ENCODE measurements around the gene GPHN. TPM values are rescaled to one million over a fixed set of nuclear protein-coding genes. Genes with fewer than 3 reads are reported as not detected.

GPHN gene
- polyA plus RNA-seq, 1 of the 3 experiments (the other 2 are of a cell fraction), result 6.9 TPM

- POLR2A ChIA-PET, result no interaction called here
These were observed 319.2 kb downstream of the GPHN start for GRCh38 chr14:66827182-66827581.

GRCh38 chr14:66831173-66831572 is 323.2 kb downstream of the GPHN start:
- no peaks in the 10 kb centered on the region; the same call in 1 of the 2 replicates for H3K9me2 ChIP-seq
- no peaks in the 10 kb centered on the region for H3K9me3 ChIP-seq
- no peaks in the 10 kb centered on the region for H3K79me2 ChIP-seq (ENCODE audit: insufficient read depth)
- H3K9ac ChIP-seq, result no peak overlapping the region
- no peak overlapping the region for H2AFZ ChIP-seq (ENCODE audit: low read depth)
- H3K4me1 ChIP-seq (ENCODE audit: control insufficient read depth in 1 of 2, insufficient read depth in 2 of 2, low read depth in 1 of 2, low read length in 1 of 2), result peaks cover 0 to 5% of the 10 kb centered on the region in 2 experiments; a peak in 1 of 4 replicates
- no peaks in the 10 kb centered on the region for H3F3A ChIP-seq (replicated peaks; ENCODE audit: insufficient read depth)
- H4K20me1 ChIP-seq (ENCODE audit: insufficient read depth), result no peaks in the 10 kb centered on the region
- ChIA-PET POLR2A (no interaction called here), CTCF (no interaction called here)
- WGBS (ENCODE audit: low lambda C conversion rate), result 100% methylated on average over 1 of the region's 1 CpG
- no peak for DNase-seq
- no peaks in the 10 kb centered on the region for H3K36me3 ChIP-seq (replicated peaks in 1 of 2; ENCODE audit: control insufficient read depth in 1 of 2, insufficient read depth in 2 of 2, low read length in 1 of 2)
- H3K4me3 ChIP-seq (ENCODE audit: low read depth in 2 of 2, low read length in 1 of 2), result no peak overlapping the region
- TF ChIP-seq GATA2 (CRISPR knock-in tag; IDR thresholded peaks at IDR 0.05) (no peak), ELF1 (IDR thresholded peaks at IDR 0.05) (no peak), USF2 (IDR thresholded peaks at IDR 0.05; ENCODE audit: borderline replicate concordance, low read depth, low read length) (no peak), FOXM1 (IDR thresholded peaks at IDR 0.05; ENCODE audit: low read depth) (no peak)
- TF ChIP-seq, protein P1, sequence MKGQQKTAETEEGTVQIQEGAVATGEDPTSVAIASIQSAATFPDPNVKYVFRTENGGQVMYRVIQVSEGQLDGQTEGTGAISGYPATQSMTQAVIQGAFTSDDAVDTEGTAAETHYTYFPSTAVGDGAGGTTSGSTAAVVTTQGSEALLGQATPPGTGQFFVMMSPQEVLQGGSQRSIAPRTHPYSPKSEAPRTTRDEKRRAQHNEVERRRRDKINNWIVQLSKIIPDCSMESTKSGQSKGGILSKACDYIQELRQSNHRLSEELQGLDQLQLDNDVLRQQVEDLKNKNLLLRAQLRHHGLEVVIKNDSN (IDR thresholded peaks at IDR 0.05; ENCODE audit: borderline replicate concordance, low read depth), result no peak
- H3K27me3 ChIP-seq (ENCODE audit: insufficient read depth), result no peaks in the 10 kb centered on the region
- H3K27ac ChIP-seq (ENCODE audit: low read depth in 2 of 2, low read length in 1 of 2), result no peak overlapping the region
- H3K4me2 ChIP-seq, result 0 out of 2 replicates have a peak overlapping the region, but pooled peaks have one; percentile 28

More at GRCh38 chr14:66827182-66827581, 319.2 kb downstream of the GPHN start:
- H3K27me3 ChIP-seq (ENCODE audit: insufficient read depth), result no peaks in the 10 kb centered on the region
- no peaks in the 10 kb centered on the region for H3K36me3 ChIP-seq (replicated peaks in 1 of 2; ENCODE audit: control insufficient read depth in 1 of 2, insufficient read depth in 2 of 2, low read length in 1 of 2)
- H3K27ac ChIP-seq (ENCODE audit: low read depth in 2 of 2, low read length in 1 of 2), result no peak overlapping the region
- no peak overlapping the region for H3K4me2 ChIP-seq
- H4K20me1 ChIP-seq (ENCODE audit: insufficient read depth), result no peaks in the 10 kb centered on the region
- WGBS (ENCODE audit: low lambda C conversion rate), result 96% methylated on average over 5 of the region's 5 CpGs
- no peaks in the 10 kb centered on the region; the same call in 1 of the 2 replicates for H3K9me2 ChIP-seq
- H3F3A ChIP-seq (replicated peaks; ENCODE audit: insufficient read depth), result no peaks in the 10 kb centered on the region
- H3K9me3 ChIP-seq, result no peaks in the 10 kb centered on the region
- H3K4me3 ChIP-seq (ENCODE audit: low read depth in 2 of 2, low read length in 1 of 2), result no peak overlapping the region
- peaks cover 0 to 5% of the 10 kb centered on the region in 2 experiments; a peak in 2 of 4 replicates for H3K4me1 ChIP-seq (ENCODE audit: control insufficient read depth in 1 of 2, insufficient read depth in 2 of 2, low read depth in 1 of 2, low read length in 1 of 2)
- TF ChIP-seq GATA2 (CRISPR knock-in tag; IDR thresholded peaks at IDR 0.05) (no peak), RXRA (IDR thresholded peaks at IDR 0.05; ENCODE audit: borderline replicate concordance, low read depth) (no peak), FOXJ3 (CRISPR knock-in tag; IDR thresholded peaks at IDR 0.05) (no peak), NRF1 (IDR thresholded peaks at IDR 0.05; ENCODE audit: low read depth, low read length) (no peak), MXI1 (IDR thresholded peaks at IDR 0.05; ENCODE audit: low read depth, low read length) (no peak), POLR2AphosphoS5 (IDR thresholded peaks at IDR 0.05; ENCODE audit: low read depth, low read length) (no peak)
- TF ChIP-seq, protein P2, sequence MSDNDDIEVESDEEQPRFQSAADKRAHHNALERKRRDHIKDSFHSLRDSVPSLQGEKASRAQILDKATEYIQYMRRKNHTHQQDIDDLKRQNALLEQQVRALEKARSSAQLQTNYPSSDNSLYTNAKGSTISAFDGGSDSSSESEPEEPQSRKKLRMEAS (IDR thresholded peaks at IDR 0.05; ENCODE audit: low read depth), result no peak
- DNase-seq, result no peak
- H2AFZ ChIP-seq (ENCODE audit: low read depth), result no peak overlapping the region
- H3K79me2 ChIP-seq (ENCODE audit: insufficient read depth), result no peaks in the 10 kb centered on the region
- CTCF ChIA-PET, result no interaction called here
- no peak overlapping the region for H3K9ac ChIP-seq

Measured in SK-N-SH (cell line).